A549 (cell line): ENCODE data around the gene CLCN3.

ENCODE experiments used
- POLR2A ChIP-seq: IDR thresholded peaks from 2 replicates; pipeline ENCODE4 v1.6.1; 2012; ENCODE audit warnings: mild to moderate bottlenecking, low read length
- TF ChIP-seq, protein P1 (sequence below): fragments of 200-600 bp; sonication (generic); IDR thresholded peaks from 2 replicates; pipeline ENCODE4 v1.6.1; 2016; ENCODE audit warnings: antibody characterized with exemption, mild to moderate bottlenecking, moderate library complexity
- TF ChIP-seq, protein P2 (sequence below): fragments of 150-350 bp; IDR thresholded peaks from 2 replicates; pipeline ENCODE4 v1.6.1; 2014; ENCODE audit warnings: low read depth, mild to moderate bottlenecking, low read length

DNA sequence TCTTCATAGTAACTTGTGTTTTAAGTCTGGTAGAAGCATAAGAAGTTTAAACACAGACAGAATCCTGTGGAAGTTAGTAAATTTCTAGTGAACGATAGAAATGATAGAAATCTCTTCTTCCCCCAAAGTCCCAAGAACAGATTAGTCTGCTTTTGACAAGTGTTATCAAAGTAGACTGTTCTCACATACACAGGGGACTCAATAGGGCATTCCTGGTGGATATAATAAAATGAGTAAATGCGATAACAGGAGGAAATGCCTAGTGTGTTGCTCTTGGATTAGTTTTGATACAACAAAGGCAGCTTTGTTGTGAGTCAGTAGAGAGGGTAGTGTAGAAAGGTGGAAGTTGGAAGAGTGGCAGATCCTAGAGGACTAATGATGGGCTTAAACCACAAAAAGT lies 43.5 kb downstream of the CLCN3 start:
- TF ChIP-seq, protein P1, sequence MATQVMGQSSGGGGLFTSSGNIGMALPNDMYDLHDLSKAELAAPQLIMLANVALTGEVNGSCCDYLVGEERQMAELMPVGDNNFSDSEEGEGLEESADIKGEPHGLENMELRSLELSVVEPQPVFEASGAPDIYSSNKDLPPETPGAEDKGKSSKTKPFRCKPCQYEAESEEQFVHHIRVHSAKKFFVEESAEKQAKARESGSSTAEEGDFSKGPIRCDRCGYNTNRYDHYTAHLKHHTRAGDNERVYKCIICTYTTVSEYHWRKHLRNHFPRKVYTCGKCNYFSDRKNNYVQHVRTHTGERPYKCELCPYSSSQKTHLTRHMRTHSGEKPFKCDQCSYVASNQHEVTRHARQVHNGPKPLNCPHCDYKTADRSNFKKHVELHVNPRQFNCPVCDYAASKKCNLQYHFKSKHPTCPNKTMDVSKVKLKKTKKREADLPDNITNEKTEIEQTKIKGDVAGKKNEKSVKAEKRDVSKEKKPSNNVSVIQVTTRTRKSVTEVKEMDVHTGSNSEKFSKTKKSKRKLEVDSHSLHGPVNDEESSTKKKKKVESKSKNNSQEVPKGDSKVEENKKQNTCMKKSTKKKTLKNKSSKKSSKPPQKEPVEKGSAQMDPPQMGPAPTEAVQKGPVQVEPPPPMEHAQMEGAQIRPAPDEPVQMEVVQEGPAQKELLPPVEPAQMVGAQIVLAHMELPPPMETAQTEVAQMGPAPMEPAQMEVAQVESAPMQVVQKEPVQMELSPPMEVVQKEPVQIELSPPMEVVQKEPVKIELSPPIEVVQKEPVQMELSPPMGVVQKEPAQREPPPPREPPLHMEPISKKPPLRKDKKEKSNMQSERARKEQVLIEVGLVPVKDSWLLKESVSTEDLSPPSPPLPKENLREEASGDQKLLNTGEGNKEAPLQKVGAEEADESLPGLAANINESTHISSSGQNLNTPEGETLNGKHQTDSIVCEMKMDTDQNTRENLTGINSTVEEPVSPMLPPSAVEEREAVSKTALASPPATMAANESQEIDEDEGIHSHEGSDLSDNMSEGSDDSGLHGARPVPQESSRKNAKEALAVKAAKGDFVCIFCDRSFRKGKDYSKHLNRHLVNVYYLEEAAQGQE = no peak
- TF ChIP-seq POLR2A = no peak
- TF ChIP-seq, protein P2, sequence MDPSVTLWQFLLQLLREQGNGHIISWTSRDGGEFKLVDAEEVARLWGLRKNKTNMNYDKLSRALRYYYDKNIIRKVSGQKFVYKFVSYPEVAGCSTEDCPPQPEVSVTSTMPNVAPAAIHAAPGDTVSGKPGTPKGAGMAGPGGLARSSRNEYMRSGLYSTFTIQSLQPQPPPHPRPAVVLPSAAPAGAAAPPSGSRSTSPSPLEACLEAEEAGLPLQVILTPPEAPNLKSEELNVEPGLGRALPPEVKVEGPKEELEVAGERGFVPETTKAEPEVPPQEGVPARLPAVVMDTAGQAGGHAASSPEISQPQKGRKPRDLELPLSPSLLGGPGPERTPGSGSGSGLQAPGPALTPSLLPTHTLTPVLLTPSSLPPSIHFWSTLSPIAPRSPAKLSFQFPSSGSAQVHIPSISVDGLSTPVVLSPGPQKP = no peak
